Measurements from ENCODE around the gene INSIG1. TPM values are rescaled to one million over a fixed set of nuclear protein-coding genes. Genes with fewer than 3 reads are reported as not detected.

Gene INSIG1
- total RNA-seq, 1 experiment from 2014 or later = 32.3 TPM

DNA sequence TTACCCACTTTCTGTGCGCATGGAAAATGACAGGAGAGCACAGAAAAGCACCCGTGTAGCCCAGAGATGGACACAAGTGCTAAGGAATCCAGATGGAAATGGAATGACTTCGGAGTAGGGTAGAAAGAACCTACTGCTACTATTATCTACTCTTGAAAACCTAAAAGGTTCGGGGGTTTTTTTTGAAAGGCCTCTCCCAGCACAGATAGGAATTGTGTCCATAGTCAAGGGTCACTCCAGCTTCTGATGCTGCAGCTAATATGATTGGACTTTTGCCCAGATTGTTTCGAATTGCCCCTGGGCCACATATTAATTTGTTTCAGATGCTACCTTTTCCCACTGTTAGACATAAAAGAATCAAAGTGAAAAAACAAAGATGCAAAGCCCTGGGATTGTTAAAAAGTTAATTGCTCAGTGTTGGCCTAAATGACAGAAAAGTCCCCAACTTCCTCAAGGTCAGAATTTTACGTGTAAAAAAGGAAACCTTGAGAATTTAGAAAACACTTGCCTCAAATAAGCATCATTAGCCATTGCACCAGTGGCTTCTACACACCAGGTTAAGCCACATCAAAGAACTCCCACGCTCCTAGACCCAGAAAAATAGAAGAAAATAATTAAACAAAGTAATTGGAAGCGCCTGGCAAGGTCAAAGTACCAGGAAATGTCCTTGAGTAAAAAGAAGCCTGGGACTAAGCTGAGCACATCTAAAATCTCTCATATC is 40.8 kb upstream of the INSIG1 start:
- ChIA-PET CTCF (no interaction called here), POLR2A (no interaction called here)
- ATAC-seq (no peak), DNase-seq (ENCODE audit: low spot score) (no peak)
- Mint-ChIP-seq H3K27me3 (ENCODE audit: low read depth) (no peaks in the 10 kb centered on the region), H3K36me3 (no peaks in the 10 kb centered on the region), H3K4me3 (no peak overlapping the region), H3K4me1 (peaks cover under 1% of the 10 kb centered on the region), H3K9me3 (no peaks in the 10 kb centered on the region), H3K27ac (no peak overlapping the region)
- no peak for TF ChIP-seq MXD4 (CRISPR knock-in tag; IDR thresholded peaks at IDR 0.05; ENCODE audit: borderline replicate concordance)
- TF ChIP-seq ATF1 (CRISPR knock-in tag; IDR thresholded peaks at IDR 0.05) = no peak
- TF ChIP-seq JUN (CRISPR knock-in tag; IDR thresholded peaks at IDR 0.05) = no peak
- TF ChIP-seq ERG (CRISPR knock-in tag; IDR thresholded peaks at IDR 0.05) = no peak
- no peak for TF ChIP-seq ATF2 (CRISPR knock-in tag; IDR thresholded peaks at IDR 0.05; ENCODE audit: borderline replicate concordance, low read depth)
- TF ChIP-seq, protein P1, sequence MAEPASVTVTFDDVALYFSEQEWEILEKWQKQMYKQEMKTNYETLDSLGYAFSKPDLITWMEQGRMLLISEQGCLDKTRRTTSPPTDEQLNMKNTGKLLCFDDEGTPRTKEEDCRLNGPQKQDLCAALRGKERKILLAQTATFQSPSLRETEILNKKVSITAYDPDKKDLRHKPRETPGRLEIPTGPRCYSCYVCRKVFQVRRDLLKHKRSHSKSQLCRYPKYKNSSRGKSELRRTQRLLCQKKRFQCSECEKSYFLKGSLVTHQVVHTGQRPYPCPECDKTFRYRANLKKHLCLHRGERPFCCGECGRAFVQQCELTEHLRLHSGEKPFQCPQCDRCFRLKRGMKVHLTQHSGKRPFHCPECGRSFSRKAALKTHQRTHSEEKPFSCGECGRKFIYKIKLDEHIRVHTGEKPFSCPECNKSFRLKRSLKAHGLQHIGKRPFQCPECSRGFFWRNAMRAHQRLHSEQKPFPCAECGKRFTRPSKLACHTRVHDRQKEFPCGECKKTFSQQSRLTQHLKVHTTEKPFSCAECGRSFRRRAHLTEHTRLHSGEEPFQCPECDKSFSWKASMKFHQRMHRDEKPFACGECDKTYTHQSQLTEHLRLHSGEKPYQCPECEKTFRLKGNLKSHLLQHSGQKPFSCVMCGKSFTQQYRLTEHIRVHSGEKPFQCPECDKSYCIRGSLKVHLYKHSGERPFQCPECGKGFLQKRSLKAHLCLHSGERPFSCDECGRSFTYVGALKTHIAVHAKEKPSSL (CRISPR knock-in tag; conservative IDR thresholded peaks at IDR 0.05) = no peak

GRCh38 chr7:155257482-155258225 is 40.0 kb upstream of the INSIG1 start:
- Mint-ChIP-seq H3K36me3 (no peaks in the 10 kb centered on the region), H3K4me1 (peaks cover 5% of the 10 kb centered on the region), H3K9me3 (no peaks in the 10 kb centered on the region), H3K27me3 (ENCODE audit: low read depth) (no peaks in the 10 kb centered on the region), H3K27ac (no peak overlapping the region), H3K4me3 (no peak overlapping the region)
- ChIA-PET CTCF (no interaction called here), POLR2A (no interaction called here)
- no peak for DNase-seq (ENCODE audit: low spot score)
- ATAC-seq = no peak
- TF ChIP-seq, protein P2, sequence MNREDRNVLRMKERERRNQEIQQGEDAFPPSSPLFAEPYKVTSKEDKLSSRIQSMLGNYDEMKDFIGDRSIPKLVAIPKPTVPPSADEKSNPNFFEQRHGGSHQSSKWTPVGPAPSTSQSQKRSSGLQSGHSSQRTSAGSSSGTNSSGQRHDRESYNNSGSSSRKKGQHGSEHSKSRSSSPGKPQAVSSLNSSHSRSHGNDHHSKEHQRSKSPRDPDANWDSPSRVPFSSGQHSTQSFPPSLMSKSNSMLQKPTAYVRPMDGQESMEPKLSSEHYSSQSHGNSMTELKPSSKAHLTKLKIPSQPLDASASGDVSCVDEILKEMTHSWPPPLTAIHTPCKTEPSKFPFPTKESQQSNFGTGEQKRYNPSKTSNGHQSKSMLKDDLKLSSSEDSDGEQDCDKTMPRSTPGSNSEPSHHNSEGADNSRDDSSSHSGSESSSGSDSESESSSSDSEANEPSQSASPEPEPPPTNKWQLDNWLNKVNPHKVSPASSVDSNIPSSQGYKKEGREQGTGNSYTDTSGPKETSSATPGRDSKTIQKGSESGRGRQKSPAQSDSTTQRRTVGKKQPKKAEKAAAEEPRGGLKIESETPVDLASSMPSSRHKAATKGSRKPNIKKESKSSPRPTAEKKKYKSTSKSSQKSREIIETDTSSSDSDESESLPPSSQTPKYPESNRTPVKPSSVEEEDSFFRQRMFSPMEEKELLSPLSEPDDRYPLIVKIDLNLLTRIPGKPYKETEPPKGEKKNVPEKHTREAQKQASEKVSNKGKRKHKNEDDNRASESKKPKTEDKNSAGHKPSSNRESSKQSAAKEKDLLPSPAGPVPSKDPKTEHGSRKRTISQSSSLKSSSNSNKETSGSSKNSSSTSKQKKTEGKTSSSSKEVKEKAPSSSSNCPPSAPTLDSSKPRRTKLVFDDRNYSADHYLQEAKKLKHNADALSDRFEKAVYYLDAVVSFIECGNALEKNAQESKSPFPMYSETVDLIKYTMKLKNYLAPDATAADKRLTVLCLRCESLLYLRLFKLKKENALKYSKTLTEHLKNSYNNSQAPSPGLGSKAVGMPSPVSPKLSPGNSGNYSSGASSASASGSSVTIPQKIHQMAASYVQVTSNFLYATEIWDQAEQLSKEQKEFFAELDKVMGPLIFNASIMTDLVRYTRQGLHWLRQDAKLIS (CRISPR knock-in tag; IDR thresholded peaks at IDR 0.05; ENCODE audit: borderline replicate concordance) = no peak
- no peak for TF ChIP-seq TEAD1 (CRISPR knock-in tag; IDR thresholded peaks at IDR 0.05)
- TF ChIP-seq, protein P3, sequence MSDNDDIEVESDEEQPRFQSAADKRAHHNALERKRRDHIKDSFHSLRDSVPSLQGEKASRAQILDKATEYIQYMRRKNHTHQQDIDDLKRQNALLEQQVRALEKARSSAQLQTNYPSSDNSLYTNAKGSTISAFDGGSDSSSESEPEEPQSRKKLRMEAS (CRISPR knock-in tag; IDR thresholded peaks at IDR 0.05) = no peak
- TF ChIP-seq, protein P4, sequence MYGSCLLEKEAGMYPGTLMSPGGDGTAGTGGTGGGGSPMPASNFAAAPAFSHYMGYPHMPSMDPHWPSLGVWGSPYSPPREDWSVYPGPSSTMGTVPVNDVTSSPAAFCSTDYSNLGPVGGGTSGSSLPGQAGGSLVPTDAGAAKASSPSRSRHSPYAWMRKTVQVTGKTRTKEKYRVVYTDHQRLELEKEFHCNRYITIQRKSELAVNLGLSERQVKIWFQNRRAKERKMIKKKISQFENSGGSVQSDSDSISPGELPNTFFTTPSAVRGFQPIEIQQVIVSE (CRISPR knock-in tag; IDR thresholded peaks at IDR 0.05; ENCODE audit: borderline replicate concordance) = no peak
- TF ChIP-seq, protein P5, sequence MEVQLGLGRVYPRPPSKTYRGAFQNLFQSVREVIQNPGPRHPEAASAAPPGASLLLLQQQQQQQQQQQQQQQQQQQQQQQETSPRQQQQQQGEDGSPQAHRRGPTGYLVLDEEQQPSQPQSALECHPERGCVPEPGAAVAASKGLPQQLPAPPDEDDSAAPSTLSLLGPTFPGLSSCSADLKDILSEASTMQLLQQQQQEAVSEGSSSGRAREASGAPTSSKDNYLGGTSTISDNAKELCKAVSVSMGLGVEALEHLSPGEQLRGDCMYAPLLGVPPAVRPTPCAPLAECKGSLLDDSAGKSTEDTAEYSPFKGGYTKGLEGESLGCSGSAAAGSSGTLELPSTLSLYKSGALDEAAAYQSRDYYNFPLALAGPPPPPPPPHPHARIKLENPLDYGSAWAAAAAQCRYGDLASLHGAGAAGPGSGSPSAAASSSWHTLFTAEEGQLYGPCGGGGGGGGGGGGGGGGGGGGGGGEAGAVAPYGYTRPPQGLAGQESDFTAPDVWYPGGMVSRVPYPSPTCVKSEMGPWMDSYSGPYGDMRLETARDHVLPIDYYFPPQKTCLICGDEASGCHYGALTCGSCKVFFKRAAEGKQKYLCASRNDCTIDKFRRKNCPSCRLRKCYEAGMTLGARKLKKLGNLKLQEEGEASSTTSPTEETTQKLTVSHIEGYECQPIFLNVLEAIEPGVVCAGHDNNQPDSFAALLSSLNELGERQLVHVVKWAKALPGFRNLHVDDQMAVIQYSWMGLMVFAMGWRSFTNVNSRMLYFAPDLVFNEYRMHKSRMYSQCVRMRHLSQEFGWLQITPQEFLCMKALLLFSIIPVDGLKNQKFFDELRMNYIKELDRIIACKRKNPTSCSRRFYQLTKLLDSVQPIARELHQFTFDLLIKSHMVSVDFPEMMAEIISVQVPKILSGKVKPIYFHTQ (CRISPR knock-in tag; IDR thresholded peaks at IDR 0.05) = no peak
- TF ChIP-seq IRF2 (CRISPR knock-in tag; IDR thresholded peaks at IDR 0.05; ENCODE audit: borderline replicate concordance, low read depth) = no peak

Measured in WTC11 (cell line).